ENCODE data around the gene CYTH3. TPM values are rescaled to one million over a fixed set of nuclear protein-coding genes. Genes with fewer than 3 reads are reported as not detected.
A peak's percentile ranks its signal among the peaks of the same experiment; 100 is the strongest.
"Not testable (repeated sequence)": the region's sequence is repeated elsewhere in the genome, so short reads cannot be mapped to it uniquely, and the experiment has no call there.

The CYTH3 gene, protein sequence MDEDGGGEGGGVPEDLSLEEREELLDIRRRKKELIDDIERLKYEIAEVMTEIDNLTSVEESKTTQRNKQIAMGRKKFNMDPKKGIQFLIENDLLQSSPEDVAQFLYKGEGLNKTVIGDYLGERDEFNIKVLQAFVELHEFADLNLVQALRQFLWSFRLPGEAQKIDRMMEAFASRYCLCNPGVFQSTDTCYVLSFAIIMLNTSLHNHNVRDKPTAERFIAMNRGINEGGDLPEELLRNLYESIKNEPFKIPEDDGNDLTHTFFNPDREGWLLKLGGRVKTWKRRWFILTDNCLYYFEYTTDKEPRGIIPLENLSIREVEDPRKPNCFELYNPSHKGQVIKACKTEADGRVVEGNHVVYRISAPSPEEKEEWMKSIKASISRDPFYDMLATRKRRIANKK
- 14.9 TPM for total RNA-seq

DNA sequence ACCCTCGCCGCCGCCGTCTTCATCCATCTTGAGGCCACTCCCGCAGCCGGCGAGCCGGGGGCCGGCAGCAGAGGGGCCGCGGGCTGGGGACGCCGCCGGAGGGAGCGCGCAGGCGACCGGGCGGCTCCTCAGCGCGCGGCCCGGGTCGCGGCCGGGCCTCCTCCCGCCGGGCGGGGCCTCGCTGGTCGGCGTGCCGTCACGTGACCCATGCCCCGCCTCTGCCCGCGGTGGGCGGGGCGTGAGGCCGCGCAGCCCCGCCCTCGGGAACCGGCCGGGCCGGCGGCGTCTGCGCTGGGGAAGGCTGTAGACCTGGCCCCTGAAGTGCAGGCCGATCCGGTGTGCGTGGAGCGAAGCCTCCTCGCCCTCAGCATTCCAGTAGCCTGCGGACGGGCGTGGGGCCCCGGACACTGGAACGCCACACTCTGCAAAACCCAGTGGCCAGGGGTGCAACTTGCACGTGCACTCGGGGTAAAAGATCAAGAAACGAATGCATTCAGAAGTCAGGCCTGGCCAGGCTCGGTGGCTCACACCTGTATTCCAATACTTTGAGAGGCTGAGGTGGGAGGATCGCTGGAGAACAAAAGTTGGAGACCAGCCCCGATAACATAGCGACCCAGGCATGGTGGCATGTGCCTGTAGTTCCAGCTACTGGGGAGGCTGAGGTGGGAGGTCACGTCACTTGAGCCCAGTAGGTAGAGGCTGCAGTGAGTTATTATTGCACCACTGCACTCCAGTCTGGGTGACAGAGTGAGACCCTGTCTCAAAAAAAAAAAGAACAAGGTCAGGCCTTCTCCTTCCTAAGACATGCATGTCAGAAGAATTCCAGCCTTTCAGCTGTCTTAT lies at the start of gene CYTH3:
CYTH3 (minus strand) TSS at position 144 of the 843 bp plus-strand sequence; CDS start at position 27, 117 bp downstream.
- peak; percentile 80 for DNase-seq (ENCODE audit: low spot score)

DNA sequence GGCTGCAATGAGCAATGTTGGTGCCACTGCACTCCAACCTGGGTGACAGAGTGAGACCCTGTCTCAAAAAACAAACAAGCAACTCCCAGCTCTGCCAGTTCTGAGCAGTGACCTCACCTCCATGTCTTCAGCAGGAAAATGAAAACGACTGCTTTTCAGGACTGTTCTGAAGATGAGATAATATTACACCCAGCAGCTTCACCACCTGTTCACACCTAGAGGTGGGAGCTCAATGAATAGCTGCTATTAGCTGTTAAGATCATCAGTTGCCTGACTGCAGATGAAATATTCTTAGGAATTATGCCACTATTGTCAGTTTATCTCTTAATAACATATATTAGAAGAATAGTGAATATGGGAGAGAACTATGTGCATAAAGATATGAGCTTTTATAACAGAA lies 48.4 kb upstream of the CYTH3 start:
- DNase-seq (ENCODE audit: low spot score), result no peak

DNA sequence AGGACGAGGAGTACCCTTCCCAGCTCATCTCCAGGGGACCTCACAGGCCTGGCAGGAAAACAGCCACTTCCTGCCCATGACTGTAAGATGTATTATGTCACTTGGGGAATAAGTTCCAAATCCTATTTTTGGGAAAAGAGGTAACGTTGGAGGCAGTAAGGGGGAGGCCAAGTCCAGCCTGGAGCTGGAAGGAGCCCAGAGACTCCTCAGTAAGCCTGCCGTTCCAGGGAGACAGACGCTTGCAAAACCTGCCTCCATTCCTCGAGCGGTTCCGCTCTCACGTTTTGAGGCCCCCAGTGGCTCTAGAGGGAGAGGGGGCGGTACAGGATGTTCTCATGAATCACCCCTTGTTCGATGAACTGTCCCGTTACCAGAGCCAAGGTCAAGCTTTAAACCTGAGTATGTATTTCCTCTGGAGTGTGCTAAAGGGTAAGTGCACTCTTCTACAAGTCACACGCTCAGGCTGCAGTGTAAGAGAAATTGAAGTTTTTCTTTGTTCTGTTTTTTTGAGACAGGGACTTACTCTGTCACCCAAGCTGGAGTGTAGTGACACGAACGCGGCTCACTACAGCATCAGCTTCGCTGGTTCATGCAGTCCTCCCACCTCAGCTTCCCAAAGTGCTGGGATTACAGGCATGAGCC lies 45.5 kb upstream of the CYTH3 start:
- peak; percentile 52 for DNase-seq (ENCODE audit: low spot score)

DNA sequence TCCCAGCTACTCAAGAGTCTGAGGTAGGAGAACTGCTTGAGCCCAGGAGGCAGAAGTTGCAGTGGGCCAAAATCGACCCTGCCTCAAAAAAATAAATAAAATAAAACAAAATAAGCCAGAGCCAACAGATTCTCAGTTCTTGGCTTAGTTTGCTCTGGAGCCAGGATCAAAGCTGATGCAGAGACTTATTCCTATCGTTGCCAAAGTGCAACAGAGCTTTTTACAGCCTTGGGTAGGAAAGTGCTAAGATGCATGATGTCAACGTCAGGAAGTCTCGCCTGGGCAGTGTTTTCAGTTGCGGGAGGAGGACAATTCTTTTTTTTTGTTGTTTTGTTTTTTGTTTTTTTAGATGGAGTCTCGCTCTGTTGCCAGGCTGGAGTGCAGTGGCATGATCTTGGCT lies 43.8 kb upstream of the CYTH3 start:
- no peak for DNase-seq (ENCODE audit: low spot score)

DNA sequence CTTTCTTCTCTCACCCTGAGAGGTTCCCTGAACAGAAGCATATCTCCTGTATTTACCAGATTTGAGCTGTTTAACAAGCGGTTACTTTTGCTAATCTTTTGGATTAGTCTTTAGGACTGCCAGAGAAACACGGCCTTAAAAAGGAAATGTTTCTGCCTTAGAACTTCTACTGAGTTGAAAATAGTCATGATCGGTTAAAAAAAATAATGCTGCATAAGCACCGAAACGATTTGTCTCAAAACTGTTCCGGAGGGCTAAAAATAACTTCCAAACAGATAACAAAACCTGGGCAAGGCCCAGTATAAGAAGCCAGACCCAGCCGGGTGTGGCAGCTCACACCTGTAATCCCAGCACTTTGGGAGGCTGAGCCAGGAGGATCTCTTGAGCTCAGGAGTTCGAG lies 43.3 kb upstream of the CYTH3 start:
- no peak for DNase-seq (ENCODE audit: low spot score)

DNA sequence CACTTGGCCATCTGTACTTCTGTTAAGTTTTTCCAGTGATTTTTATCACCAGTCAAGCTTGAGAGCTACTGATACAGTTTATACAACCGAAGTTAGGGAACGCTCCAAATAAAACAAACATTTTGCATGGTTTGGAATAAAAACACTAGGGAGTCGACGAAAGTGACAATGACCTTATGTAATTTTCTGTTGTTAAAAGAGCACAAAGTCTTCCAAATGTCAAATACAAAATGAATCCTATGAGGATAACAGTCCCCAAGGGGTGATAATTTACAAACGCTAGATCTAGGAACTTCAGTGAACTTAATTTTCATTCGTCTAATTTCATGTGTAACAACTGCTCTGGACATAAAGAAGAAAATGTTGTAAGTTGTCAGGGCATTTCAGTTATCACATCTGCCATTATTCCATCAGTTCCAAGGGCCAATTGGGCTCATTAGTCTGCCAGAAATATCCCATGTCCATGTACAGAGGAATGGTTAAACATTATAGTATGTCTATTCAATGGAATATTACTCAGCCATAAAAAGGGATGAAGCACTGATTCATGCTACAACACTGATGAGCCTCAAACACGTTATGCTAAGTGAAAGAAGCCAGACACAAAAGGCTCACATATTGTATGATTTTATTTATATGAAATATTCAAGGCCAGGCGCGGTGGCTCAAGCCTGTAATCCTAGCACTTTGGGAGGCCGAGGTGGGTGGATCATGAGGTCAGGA lies 38.0 kb upstream of the CYTH3 start:
- DNase-seq (ENCODE audit: low spot score), result no peak

DNA sequence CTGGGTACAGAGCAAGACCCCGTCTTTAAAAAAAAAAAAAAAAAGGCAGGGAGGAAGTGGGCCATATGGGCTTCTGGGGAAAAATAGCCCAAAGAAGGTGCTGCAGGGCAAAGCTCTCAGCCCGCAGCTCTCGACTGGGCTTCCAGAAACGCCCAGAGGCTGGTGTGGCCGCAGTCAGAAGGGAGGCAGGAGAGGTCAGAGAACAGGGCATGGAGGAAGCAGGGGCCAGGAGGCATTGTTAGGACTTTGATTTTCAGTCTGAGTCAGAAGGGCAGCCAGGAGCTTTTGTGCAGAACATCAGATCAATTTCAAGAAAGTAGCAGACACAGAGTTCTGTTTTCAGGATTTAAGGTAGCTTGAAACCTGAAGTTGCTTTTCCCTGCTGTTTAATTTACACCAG lies 35.3 kb upstream of the CYTH3 start:
- DNase-seq (ENCODE audit: low spot score), result no peak

DNA sequence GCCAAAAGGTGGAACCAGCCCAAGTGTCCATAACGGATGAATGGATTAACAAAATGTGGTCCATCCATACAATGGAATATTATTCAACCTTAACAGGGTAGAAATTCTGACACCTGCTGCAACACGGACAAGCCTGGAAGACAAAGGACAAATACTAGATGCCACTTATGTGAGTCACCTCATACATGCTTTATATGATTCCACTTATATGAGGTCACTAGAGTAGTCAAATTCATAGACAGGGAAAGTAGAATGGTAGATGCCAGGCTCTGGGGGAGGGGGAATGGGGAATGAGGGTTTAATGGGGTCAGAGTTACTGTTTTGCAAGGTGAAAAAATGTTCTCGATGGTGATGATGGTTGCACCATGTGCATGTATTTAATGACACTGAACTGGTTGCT lies 34.0 kb upstream of the CYTH3 start:
- DNase-seq (ENCODE audit: low spot score), result no peak

DNA sequence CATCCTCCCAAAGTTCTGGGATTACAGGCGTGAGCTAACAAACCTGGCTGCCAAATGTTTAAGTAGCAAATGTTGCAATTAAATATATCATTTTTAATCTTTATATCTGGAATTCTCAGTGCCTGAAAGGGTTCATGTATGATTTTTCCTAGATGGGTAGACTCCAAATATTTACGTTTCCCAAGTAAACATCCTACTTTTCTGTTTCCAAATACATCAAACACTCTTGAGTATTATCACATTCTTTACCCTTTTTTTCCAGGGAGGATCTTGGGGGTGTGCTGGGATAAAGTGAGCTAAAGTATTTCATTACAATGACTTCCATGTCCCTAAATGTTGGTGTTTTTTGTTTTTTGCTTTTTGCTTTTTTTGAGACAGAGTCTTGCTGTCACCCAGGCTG lies 32.9 kb upstream of the CYTH3 start:
- DNase-seq (ENCODE audit: low spot score), result no peak

DNA sequence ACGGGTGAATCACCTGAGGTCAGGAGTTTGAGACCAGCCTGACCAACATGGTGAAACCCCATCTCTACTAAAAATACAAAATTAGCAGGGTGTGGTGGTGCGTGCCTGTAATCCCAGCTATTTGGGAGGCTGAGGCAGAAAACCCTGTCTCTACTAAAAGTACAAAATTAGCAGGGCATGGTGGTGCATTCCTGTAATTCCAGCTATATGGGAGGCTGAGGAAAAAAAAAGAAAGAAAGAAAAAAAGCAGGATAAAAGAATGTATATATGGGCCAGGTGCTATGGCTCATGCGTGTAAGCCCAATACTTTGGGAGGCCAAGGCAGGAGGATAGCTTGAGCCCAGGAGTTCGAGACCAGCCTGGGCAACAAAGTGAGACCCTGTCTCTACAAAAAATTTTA lies 29.0 kb upstream of the CYTH3 start:
- DNase-seq (ENCODE audit: low spot score), result not testable (repeated sequence)

DNA sequence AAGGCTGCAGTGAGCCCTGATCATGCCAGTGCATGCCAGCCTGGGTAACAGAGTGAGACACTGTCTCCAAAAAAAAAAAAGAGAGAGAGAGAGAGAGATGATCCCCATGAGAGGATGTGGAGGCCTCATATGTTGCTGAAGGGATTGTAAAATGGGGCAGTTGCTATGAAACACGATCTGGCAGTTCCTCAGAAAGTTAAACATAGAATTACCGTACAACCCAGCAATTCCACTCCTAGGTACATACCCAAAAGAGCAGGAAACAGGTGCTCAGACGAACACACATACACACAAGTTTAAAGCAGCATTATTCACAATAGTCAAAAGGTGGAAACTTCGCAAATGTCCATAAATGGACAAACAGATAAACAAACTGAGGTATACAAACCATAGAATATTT lies 27.4 kb upstream of the CYTH3 start:
- no peak for DNase-seq (ENCODE audit: low spot score)

DNA sequence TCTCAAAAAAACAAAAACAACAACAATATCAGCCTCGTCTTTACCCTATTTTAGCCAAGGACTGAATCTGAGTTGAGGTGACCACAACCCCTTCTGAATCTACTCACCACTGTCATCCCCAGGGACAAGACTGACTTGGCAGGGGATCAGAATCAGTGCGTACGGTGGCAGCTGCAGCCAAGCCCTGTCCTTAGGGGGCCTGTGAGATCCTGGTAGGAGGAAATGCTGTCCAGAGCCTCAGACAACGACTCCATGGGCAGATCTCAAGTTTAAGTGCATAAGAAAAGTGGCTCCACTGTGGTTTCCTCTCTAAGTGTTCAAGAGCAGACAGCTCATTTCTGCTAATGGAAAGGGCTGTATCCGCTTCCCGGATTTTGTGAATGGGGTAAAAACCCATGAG lies 22.4 kb upstream of the CYTH3 start:
- no peak for DNase-seq (ENCODE audit: low spot score)

DNA sequence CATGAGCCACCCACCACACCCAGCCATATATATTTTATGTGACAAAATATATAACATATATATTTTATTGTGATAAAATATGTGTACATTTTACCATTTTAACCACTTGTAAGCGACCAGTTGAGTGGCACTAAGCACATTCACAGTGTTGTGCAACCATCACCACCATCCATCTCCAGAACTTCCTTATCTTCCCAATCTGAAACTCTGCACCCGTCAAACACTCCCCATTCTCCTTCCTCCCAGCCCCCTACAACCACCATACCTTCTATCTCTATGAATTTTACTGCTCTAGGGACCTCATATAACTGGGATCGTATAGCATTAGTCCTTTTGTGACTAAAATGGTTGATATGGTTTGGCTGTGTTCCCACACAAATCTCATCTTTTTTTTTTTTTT lies 20.8 kb upstream of the CYTH3 start:
- no peak for DNase-seq (ENCODE audit: low spot score)

DNA sequence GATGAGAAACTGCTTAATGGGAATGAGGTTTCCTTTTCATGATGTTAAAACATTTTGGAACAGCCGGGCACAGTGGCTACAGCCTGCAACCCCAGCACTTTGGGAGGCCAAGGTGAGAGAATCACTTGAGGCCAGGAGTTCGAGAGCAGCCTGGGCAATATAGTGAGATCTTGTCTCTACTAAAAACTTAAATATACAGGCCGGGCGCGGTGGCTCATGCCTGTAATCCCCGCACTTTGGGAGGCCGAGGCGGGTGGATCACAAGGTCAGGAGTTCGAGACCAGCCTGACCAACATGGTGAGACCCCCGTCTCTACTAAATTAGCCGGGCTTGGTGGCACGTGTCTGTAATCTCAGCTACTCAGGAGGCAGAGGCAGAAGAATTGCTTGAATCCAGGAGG lies 19.5 kb upstream of the CYTH3 start:
- DNase-seq (ENCODE audit: low spot score), result not testable (repeated sequence)

DNA sequence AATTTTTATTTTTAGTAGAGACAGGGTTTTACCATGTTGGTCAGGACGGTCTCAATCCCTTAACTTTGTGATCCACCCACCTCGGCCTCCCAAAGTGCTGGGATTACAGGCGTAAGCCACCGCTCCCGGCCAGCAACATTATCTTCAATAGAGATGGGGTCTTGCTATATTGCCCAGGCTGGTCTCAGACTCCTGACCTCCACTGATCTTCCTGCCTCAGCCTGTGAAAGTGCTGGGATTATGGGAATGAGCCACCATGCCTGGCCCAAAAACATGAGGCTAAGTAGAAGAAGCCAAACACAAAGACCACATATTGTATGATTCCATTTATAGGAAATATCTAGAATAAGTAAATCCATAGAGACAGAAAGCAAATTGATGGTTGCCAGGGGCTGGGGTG lies 19.1 kb upstream of the CYTH3 start:
- no peak for DNase-seq (ENCODE audit: low spot score)

DNA sequence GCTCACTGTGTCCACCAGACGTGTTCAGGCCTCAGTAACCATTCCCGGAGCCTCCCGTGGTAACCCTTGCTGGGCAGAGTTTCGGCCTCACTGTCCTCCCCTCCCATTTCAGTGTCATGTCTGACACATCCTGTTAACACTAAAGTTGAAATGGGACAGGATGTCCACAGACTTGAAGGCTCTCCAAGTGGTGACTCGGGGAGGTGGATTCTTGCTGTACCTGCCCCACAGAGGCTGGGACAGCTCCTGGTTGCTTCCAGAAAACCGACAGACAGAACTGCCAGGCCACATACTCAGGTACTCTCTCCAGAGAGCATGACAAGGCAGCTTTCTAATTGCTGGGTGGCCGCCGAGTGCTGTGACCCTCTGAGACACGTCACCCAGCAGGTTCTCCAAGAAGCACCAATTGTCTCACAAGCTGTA lies 17.9 kb upstream of the CYTH3 start:
- no peak for DNase-seq (ENCODE audit: low spot score)

DNA sequence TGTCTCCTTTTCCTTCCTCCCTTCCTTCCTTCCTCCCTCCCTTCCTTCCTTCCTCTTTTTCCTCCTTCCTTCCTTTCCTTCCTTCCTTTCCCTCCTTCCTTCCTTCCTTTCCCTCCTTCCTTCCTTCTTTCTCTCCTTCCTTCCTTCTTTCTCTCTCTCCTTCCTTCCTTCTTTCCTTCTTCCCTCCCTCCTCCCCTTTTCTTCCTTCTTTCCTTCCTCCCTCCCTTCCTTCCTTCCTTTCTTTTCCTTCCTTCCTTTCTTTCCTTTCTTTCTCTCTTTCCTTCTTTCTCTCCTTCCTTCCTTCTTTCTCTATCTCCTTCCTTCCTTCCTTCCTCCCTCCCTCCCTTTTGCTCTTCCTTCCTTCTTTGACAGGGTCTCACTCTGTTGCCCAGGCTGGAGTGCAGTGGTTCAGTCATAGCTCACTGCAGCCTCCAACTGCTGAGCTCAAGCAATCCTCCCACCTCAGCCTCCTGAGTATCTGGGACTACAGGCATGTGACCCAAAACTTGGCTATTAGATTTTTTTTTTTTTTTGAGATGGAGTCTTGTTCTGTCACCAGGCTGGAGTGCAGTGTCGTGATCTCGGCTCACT lies 15.9 kb upstream of the CYTH3 start:
- DNase-seq (ENCODE audit: low spot score), result no peak

DNA sequence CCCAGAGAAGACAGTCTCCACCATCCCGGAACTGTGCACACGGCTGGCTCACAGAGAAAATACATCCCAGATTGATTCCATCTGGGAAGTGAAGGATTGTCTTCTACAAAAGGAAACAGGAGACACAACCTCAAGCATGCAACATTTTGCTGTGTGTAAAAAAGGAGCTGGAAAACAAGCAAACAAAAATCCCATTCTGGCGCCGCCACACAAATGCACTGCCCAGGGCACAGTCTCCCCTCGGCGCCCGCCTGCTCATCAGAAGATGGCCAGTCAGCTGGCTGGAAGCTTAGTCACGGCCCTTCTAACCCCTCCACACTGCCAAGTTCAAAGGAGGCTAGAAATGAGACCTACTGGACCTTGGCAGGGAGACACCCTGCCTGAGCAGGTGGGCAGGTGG lies 14.1 kb upstream of the CYTH3 start:
- DNase-seq (ENCODE audit: low spot score), result no peak

DNA sequence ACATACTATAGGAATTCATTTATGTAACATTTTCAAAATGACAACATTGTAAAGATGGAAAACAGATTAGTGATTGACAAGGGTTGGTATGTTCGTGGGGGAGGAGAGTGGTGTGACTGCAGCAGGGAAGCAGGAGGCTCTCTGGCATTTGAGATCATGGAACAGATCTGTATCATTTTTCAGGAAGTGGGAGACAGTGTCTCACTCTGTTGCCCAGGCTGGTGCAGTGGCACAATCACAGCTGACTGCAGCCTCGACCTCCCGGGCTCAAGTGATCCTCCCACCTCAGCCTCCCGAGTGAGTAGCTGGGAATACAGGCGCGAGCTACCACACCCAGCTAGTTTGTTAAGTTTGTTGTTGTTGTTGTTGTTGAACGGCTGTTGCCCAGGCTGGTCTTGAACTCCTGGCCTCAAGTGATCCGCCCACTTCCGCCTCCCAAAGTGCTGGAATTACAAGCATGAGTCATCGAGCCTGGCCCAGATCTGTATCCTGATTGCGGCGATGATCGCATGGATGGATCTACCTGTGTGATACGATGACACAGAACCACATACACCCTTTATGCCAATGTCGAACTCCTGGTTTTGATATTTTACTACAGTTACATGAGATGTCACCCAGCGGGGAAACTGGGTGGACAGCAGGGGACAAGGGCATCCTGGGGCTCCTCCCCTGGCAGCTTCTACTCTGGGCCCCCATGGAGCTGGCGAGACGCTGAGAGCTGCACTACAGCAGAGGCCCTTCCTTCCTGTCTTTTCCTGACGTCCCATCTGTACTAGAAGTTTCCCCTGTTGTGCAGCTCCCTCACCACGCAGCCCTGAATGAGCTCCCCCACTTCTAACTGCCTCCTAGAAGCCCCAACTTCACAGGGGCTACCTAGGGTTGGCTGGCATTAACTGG lies 12.3 kb upstream of the CYTH3 start:
- no peak for DNase-seq (ENCODE audit: low spot score)

DNA sequence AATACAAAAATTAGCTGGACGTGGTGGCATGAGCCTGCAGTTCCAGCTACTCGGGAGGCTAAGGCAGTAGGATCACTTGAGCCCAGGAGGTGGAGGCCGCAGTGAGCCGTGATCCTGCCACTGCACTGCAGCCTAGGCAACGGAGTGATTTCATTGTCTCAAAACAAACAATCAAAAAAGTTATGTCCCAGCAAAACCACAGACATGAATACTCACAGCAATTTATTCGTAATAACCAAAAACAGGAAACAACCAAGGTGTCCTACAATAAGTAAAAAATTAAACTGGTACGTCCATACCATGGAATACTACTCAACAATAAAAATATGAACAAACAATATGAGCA lies 11.6 kb upstream of the CYTH3 start:
- DNase-seq (ENCODE audit: low spot score), result no peak

Measured in ureter (tissue), 1 donor.